H1 (cell line): Measurements from ENCODE around the gene RAD51B.

Experiments used
- BRCA1 ChIP-seq: IDR thresholded peaks from 2 replicates; pipeline ENCODE4 v1.6.1; 2012; ENCODE audit warnings: low read depth, low read length, improper control_type of control experiment
- CBX8 ChIP-seq: fragments of 300-800, 300-1000 bp; sonication (generic); IDR thresholded peaks from 2 replicates; pipeline ENCODE4 v1.7.1; 2016; ENCODE audit warnings: low read depth, low read length, borderline replicate concordance
- CHD1 ChIP-seq: IDR thresholded peaks from 2 replicates; pipeline ENCODE4 v1.6.1; 2012; ENCODE audit warnings: low read depth, low read length, improper control_type of control experiment
- E2F6 ChIP-seq: IDR thresholded peaks from 2 replicates; pipeline ENCODE4 v1.6.1; 2012; ENCODE audit warnings: inconsistent platforms
- EZH2 ChIP-seq: fragments of 200-600 bp; sonication (generic); IDR thresholded peaks from 2 replicates; pipeline ENCODE4 v1.7.1; 2012; ENCODE audit warnings: low read depth, mild to moderate bottlenecking, moderate library complexity, low read length, inconsistent platforms; ENCODE audit not compliant: severe bottlenecking
- HDAC2 ChIP-seq, 2 experiments: fragments of 300-600 bp in 1 of 2; sonication (generic) in 1 of 2; IDR thresholded peaks; 2 replicates each; pipeline ENCODE4 v1.6.1; 2011 to 2012; ENCODE audit warnings: low read depth in 2 of 2, low read length in 2 of 2, mild to moderate bottlenecking in 2 of 2, moderate library complexity in 2 of 2, borderline replicate concordance in 1 of 2, inconsistent platforms in 1 of 2
- MAX ChIP-seq: IDR thresholded peaks from 2 replicates; pipeline ENCODE4 v1.6.1; 2012; ENCODE audit warnings: inconsistent platforms
- POLR2AphosphoS5 ChIP-seq: IDR thresholded peaks from 2 replicates; pipeline ENCODE4 v1.6.1; 2011; ENCODE audit warnings: low read depth, low read length
- RFX5 ChIP-seq: IDR thresholded peaks from 2 replicates; pipeline ENCODE4 v1.6.1; 2011; ENCODE audit warnings: low read depth, low read length, improper control_type of control experiment, borderline replicate concordance
- YY1 ChIP-seq: IDR thresholded peaks from 2 replicates; pipeline ENCODE4 v1.6.1; 2011; ENCODE audit warnings: low read depth, mild to moderate bottlenecking, low read length
- TF ChIP-seq, protein P1 (sequence below), 3 experiments: IDR thresholded peaks; 1 replicate in 2 of 3; 2 replicates in 1 of 3; pipeline versions ENCODE4 v1.5.1 to v1.6.1; 2011; ENCODE audit warnings: low read length in 3 of 3, mild to moderate bottlenecking in 3 of 3, inconsistent platforms in 2 of 3, low read depth in 1 of 3, moderate library complexity in 1 of 3; ENCODE audit not compliant: insufficient read depth in 1 of 3; ENCODE audit errors: control extremely low read depth in 1 of 3

GRCh38 chr14:68768316-68768715 is 948.7 kb downstream of the RAD51B start:
- TF ChIP-seq, protein P1, sequence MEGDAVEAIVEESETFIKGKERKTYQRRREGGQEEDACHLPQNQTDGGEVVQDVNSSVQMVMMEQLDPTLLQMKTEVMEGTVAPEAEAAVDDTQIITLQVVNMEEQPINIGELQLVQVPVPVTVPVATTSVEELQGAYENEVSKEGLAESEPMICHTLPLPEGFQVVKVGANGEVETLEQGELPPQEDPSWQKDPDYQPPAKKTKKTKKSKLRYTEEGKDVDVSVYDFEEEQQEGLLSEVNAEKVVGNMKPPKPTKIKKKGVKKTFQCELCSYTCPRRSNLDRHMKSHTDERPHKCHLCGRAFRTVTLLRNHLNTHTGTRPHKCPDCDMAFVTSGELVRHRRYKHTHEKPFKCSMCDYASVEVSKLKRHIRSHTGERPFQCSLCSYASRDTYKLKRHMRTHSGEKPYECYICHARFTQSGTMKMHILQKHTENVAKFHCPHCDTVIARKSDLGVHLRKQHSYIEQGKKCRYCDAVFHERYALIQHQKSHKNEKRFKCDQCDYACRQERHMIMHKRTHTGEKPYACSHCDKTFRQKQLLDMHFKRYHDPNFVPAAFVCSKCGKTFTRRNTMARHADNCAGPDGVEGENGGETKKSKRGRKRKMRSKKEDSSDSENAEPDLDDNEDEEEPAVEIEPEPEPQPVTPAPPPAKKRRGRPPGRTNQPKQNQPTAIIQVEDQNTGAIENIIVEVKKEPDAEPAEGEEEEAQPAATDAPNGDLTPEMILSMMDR (IDR thresholded peaks at IDR 0.05; ENCODE audit: control extremely low read depth in 1 of 3, insufficient read depth in 1 of 3, low read depth in 1 of 3, low read length in 3 of 3), result no peak
- TF ChIP-seq MAX (no peak), BRCA1 (no peak), YY1 (no peak), CHD1 (no peak), CBX8 (no peak), RFX5 (no peak), HDAC2 (IDR thresholded peaks at IDR 0.05; ENCODE audit: borderline replicate concordance in 1 of 2, low read depth in 2 of 2, low read length in 2 of 2) (no peak), EZH2 (no peak), POLR2AphosphoS5 (no peak), E2F6 (no peak)
